Stimulated activated CD4-positive, alpha-beta T cell treated with anti-CD3 and anti-CD28 coated beads, TNF-alpha, amount 100 ng/mL, for 1 hour (primary cell): Measurements from ENCODE around the gene HAVCR1.
"Not testable (repeated sequence)": the region's sequence is repeated elsewhere in the genome, so short reads cannot be mapped to it uniquely, and the experiment has no call there.

Source experiments
- DNase-seq, 3 donors: peaks; one replicate each; pipeline ENCODE4 v3.0.0-alpha.2; 2020; ENCODE audit warnings: low read depth in 3 of 3, low spot score in 1 of 3

Gene HAVCR1

DNA sequence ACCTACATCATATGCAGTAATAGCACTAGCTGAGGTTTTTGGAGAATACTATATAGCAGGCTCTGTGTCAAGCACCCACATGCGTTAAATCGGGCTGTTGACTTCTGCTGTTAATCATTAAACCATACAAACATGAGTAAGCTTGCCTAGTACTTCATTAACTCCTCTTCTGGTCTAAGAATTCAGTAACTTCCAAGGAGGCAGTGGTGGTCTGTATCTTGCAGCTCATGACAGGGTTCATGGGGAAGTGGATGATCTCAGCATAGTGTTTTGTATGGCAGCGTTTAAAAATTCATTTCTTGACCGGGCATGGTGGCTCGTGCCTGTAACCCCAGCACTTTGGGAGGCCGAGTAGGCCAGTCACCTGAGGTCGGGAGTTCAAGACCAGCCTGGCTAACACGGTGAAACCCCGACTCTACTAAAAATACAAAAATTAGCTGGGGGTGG is at the start of gene HAVCR1:
Gene HAVCR1, minus strand, starts transcription at position 24 of the 447 bp plus-strand sequence. CDS start 1,173 bp downstream, outside the sequence.
- DNase-seq = no peak

DNA sequence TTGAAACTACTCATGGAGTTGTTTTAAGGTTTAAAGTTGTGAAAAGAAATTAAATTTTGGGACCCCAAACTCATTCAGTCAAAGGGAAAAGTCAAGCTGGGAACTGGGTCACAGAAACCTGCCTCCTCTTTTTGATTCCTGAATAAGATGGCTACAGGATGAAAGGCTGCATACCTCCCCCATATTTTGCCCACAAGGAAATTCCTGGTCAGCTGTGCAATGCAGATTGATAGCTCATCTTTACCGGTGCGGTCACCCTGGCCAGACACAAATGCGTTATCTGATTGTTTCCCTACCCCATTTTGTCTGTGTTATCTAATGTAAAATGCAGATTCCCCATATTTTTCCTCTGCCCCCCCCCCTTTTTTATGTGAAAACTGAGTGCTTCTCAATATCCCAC is 48.6 kb upstream of the HAVCR1 start:
- no peak for DNase-seq

DNA sequence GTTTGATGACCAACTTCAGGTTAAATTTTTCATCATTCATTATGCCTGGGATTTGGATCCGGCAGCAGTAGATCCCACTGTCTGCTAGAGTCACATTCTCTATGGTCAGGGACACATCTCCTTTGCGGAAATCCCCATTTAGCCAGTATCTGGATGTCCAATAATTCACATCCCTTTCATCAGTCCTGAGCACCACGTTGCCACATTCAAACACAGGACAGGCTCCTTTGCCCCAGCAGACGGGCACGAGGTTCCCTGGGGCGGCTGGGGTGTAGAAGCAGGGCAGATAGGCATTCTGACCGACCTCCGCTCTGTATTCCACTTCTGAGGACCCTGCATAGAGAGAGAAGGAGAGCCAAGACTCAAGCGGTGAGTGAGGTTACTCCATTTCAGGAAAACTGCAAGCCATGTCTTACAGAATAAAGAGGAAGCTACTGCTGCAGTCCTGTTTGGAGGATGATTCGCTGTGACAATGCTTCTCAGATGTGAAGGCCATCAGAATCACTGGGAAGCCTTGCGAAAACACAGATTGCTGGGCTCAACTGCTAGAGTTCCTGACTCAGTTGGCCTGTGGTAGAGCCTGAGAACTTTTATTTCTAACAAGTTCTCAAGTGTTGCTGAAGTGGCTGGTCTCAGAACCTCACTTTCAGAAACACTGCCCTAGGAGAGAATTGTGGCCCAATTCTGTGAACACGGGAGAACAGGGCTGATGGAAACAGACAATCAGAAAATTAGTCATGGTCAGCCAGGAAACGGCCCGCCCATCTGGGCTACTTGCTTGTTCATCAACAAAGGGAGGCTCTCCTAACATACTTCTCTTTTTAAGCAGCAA is 47.9 kb upstream of the HAVCR1 start:
- no peak for DNase-seq

DNA sequence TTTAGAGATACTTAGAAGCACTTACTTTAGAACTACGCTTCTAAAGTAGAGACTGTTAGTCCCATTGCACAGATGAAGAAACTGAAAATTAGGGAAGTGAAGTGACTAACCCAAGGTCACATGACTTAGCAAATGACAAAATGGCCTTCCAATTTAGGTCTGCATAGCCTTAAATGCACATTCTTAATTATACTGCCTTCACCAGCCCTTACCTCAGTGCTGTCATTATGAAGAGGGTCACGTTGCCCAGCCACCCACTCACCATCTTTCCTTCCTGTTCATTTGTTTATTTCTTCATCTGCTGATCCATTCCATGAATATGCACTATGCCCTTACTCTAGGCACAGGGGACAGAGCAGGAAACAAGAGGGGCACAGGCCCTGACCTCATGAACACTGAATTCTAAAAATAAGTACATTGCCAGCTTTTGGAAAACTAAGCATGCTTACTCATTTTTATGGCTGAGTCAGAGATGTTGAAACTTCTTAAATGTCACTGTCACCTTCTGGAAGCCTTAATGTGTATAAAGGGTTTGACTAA is 41.3 kb upstream of the HAVCR1 start:
- DNase-seq = no peak

DNA sequence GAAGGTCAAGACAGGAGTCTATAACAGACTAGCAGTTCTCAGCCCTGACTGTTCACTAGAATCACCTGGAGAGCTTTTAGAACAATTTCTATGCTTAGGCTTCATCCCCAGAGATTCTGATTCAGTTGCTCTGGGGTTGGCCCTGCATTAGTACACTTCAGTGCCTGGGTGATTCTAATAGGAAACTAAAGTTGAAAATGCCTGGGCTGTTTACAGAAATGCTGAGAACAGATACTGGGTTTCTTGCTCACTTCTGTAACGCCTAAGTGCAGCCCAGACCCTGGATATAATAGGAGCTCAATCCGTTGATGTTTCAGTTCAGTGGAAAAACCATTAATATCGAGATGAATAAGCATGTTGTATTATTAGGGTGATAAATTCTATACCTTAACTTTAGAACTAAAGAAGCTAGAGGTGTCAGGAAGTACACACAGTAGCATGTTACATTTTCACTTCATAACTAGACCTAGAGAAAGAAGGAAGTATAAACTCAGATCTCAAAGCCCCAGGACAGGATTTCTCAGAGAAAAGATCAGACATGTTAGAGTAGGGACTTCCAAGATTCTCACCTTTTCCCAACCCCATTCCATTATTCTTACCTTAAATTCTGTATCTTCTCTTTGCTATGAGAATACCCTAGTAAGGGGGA is 29.6 kb upstream of the HAVCR1 start:
- DNase-seq = no peak

DNA sequence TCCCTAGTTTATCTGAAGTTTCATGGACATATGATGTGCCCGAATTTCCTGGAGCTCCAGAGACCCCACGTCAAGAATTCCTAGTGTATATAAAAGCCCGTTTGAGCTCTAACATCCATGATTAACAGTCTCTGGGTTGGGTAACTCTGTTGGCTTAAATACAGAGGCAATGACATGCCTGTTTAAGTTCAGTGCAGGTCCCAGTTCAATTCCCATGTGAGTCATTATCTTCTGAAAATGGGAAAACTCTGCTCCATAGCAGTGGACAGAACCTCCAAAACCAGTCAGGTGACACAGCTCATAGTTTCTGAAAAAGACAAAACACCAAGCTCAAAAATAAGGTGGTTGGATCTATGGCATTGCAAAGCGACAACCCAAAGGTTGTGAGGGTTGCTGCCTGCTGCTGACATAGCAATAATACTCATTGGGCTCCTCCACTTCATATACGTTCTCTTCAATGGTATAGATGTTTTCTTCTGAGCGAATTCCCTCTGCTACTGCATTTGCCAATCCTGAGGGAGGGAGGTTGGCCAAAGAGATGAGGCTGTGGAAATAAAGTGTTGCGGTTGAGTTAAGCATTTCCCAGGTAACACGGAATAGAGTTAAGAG is 27.9 kb upstream of the HAVCR1 start:
- no peak for DNase-seq

DNA sequence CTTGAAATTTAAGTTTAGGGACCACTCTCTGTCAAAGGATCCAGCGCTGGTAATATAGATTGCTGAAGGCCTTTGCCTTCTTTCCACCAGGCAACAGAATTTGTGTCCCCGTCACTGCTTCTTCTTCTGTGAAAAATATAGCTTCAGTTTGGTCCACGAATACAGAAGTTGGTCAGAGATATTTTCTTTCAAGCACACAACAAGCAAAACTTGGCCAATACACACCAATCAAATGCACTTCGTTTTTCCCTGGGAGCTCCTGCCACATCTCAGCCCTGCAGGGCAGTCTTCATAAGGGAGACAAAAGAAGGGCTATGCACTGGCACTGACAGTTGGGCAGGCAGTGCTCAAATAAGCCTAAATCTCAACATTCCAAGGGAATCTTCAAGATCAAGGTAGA is 27.0 kb upstream of the HAVCR1 start:
- DNase-seq = no peak

DNA sequence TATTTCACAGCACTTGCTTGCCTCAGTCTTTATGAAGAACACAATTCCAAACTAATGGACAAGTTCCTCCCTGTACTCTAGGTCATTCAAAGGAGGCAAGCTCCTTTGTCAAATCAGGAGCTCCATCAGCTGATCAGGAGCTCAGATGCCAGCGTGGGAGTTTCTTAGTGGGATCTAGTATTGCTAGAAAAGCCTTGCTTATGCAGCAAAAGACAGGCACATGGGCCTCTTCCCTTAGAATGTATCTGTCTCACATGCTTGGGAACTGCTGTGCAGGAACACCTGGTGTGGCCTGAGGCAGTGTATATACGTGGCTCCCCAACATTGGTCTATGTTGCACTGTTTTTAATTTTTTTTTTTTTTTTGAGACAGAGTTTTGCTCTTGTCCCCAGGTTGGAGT is 21.4 kb upstream of the HAVCR1 start:
- no peak for DNase-seq

DNA sequence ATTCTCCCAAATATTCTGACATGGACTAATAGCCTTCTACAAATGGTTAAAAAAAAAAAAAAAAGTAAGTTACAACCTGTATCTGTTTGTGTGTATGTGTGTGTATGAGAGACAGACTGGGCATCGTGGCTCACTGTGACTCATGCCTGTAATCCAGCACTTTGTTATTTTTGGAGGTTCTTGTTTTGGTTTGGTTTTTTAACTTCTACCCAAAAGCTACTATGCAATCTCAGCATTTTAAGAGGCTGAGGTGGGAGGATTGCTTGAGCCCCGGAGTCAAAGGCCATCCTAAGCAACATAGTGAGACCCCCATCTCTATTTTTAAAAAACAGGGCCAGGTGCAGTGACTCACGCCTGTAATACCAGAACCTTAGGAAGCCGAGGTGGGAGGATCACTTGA is 17.6 kb upstream of the HAVCR1 start:
- no peak for DNase-seq

DNA sequence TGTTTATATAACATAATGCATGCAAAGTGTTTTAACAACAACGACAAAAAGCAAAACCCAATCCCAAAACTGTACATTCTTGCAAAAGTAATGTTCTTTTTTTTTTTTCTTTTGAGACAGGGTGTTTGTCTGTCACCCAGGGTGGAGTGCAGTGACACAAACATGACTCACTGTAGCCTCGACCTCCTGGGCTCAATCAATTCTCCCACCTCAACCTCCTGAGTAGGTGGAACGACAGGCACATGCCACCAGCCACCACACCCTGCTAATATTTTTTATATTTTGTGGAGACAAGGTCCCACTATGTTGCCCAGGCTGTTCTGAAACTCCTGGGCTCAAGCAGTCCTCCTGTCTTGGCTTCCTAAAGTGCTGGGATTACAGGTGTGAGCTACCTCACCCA is 13.6 kb upstream of the HAVCR1 start:
- DNase-seq = no peak

DNA sequence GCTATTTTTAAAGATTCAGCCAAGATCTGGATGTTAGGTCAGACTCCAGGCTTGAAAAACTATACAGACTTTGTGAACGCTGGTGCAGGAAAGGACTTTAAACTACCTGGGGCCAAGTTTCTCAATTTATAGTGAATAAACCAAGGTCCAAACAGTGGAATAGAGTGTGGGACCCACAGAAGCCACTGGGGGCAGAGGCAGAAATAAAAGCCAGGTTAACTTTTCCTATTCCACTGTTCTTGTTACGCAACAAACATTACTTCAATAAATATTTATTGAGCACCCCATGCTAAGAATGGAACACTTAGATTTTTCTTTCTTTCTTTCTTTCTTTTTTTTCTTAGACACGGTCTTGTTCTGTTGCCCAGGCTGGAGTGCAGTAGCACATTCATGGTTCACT is 11.0 kb upstream of the HAVCR1 start:
- DNase-seq = no peak

DNA sequence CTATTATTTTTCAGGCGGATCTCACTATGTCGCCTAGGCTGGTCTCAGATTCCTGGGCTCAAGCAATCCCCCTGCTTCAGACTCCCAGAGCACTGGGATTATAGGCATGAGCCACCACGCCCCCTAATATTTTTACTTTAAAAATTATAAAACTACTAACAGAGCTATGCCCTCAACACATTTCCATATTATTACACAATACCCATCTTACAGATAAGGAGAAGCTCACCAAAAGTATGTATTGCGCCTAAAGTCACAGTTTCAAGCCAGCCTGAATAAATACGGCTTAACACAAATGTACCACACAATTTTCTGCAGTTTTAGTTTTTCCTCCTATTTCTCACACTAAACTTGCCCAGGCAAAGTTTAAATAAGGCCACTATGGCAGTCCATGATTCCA is 9.9 kb upstream of the HAVCR1 start:
- DNase-seq = no peak

DNA sequence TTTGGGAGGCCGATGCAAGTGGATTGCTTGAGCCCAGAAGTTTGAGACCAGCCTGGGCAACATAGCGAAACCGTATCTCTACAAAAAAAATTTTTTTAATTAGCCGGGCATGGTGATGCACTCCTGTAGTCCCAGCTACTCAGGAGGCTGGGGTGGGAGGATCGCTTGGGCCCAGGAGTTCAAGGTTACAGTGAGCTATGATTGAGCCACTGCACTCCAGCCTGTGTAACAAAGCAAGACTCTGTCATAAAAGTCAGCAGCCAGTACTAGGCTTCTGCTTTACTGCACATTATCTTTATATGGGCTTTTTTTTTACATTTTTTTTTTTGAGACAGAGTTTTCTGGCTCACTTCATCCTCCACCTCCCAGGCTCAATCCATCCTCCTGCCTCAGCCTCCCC is 9.4 kb upstream of the HAVCR1 start:
- DNase-seq = no peak

DNA sequence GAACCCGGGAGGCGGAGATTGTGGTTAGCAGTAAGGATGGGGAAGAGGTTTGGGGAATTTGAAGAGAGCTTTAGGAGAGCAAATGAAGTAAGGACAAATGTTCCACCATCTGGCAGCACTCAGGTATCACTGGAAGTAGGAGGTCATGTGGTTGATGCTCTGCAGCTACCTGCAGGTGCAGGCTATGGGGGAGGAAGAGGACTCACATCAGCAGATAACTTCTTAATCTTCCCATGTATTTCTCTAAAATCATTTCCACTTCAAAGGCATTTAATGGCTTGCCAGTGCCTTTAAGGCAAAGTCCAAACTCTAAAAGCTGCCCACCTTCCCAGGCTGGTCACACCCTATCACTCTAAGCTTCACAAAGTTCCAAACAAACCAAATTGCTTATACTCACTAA is 8.1 kb upstream of the HAVCR1 start:
- no peak for DNase-seq

DNA sequence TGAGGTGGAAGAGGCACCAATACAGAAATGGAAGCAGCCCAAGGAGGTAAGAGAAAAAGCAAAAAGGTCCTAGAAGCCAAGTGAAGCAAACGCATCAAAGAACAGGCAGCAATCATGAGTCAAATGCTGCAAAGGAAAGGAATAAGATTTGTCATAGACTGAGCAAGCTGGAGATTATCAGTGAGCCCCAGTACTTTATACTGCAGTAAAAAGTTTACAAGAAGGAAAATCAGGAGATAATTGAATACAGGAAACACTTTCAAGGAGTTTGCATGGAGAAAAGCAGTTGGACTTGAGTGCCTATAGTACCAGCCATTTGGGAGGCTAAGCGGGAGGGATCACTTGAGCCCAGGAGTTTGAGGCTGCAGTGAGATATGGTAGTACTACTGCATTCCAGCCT is 7.2 kb upstream of the HAVCR1 start:
- no peak for DNase-seq

DNA sequence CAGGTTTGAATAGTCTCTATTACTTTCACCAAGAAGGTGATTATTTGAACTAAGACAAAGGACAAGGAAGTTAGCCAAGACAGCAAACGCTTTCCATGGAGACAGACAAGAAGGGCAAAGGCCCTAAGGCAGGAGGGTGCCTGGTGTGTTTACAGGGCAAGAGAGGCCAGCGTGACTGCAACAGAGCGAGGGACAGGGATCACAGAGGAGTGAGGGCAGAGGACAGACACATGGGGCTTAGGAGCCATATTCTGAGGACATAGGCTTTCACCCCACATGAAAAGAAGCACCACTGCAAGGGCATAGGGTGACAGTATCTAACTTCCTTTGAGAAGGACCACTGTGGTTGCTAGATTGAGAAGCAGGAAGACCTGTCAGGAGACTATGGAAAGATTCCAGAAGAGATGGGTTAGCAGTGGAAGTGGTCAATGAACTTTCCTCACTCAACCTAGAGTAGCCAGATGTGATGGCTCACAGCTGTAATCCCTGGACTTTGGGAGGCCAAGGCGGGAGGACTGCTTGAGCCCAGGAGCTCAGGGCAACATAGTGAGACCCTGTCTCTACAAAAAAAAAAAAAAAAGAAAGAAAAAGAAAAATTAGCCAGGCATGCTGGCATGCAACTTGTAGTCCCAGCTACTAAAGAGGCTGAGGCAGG is 5.0 kb upstream of the HAVCR1 start:
- DNase-seq = no peak

DNA sequence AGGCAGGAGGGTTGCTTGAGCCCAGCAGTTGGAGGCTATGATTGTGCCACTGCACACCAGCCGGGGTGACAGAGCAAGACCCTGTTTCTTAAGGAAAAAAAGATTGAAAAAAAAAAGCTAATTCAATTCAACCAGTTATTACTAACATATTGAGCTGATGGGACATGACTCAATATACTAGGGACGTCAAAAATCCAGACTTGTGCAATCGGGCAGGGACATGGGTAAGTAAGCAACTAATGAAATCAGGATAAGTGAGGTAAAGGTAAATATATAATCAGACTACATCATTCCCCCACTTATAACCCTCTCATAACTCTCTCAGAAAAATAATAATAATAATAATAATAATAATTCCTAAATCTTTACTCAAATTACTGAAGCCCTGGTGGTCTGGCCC is 975 bp upstream of the HAVCR1 start:
- DNase-seq = no peak

DNA sequence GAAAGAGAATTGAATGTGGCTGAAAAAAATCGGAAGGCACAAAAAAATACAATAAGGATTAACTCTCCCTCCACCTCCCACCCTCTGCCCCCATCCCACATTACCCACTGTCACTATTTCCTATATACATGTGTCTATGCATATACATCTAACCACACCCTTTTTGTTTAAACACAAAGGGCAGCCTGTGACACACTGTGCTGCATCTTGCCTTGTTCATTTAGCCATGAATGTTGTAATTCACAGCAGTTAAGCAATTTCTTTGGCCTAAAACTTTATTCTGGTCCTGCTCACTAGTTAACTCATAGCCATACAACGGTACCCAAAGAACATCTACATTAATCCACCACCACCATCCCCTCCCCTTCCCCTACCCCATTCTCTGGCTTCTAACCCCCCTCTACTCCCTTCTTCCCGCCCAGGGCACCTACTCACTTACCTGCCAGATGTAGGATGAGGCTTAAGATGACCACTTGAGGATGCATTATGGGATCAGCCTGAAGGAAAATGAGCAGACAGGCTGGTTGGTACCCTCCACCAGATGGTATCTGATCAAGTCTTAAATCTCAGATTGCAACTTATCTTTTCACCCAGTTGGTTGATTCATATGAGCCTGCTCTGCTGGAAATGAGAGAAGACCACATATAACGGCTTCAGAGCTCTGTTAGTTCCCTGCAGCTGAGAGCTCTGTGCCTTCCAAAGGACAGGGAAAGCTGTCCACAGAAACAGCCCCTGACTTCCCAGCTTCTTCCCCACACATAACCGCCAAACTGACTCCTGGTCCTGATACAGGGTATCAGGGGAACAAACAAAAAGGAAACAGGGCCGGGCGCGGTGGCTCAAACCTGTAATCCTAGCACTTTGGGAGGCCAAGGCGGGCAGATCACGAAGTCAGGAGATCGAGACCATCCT is 1.2 kb downstream of the HAVCR1 start:
- DNase-seq = no peak

DNA sequence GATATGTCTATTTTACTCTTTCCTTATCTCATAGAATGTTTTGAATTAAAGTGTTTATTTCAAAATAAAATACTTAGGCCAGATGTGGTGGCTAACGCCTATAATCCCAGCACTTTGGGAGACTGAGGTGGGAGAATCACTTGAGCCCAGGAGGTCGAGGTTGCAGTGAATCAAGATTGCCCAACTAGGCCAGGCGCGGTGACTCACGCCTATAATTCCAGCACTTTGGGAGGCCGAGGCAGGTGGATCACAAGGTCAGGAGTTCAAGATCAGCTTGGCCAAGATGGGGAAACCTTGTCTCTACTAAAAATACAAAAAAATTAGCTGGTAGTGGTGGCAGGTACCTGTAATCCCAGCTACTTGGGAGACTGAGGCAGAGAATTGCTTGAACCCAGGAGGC is 2.1 kb downstream of the HAVCR1 start:
- DNase-seq = not testable (repeated sequence)

DNA sequence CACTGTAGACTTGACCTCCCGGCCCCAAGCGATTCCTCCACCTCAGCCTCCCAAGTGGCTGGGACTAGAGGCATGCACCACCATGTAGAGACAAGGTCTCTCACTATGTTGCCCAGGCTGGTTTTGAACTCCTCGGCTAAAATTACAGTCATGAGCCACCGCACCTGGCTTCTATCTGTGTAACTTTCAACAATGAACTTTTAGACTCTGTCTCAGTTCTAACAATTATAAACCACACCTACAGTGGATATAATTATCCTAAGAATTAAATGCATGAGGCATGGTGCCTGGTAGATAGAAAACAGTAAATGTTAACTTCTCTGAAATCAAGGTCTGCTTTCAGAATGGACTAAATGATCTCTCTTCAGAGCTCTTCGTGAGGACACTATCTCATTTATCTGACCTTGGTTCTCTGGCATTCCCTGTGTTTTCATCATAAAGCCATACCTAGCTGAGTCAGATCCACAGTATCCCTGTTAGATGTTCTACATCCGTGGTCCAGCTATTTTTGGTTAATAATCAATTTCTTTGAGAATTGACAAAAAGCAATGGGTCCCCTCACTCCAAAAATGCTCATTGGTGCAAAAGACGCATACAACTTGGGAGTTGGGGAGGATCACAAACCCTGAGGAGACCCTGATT is 7.2 kb downstream of the HAVCR1 start:
- no peak for DNase-seq
